Activated naive CD4-positive, alpha-beta T cell treated with anti-CD3 and anti-CD28 coated beads, Interleukin-2, amount 50 U/mL, for 24 hours (primary cell): ENCODE measurements around the gene RLBP1.
"Not testable (repeated sequence)": the region's sequence is repeated elsewhere in the genome, so short reads cannot be mapped to it uniquely, and the experiment has no call there.

Experiments
- H3K27ac Mint-ChIP-seq: one replicate; pipeline ENCODE4 v1.8.0; 2021; ENCODE audit warnings: mild to moderate bottlenecking, mixed read lengths
- H3K27me3 Mint-ChIP-seq: one replicate; pipeline ENCODE4 v1.8.0; 2021; ENCODE audit warnings: mixed read lengths
- H3K36me3 Mint-ChIP-seq: one replicate; pipeline ENCODE4 v1.8.0; 2021; ENCODE audit warnings: mixed read lengths
- H3K4me1 Mint-ChIP-seq: one replicate; pipeline ENCODE4 v1.8.0; 2021; ENCODE audit warnings: mixed read lengths
- H3K4me3 Mint-ChIP-seq: one replicate; pipeline ENCODE4 v1.8.0; 2021; ENCODE audit warnings: mild to moderate bottlenecking, mixed read lengths
- H3K9me3 Mint-ChIP-seq: one replicate; pipeline ENCODE4 v1.8.0; 2021; ENCODE audit warnings: mixed read lengths

RLBP1 gene

DNA sequence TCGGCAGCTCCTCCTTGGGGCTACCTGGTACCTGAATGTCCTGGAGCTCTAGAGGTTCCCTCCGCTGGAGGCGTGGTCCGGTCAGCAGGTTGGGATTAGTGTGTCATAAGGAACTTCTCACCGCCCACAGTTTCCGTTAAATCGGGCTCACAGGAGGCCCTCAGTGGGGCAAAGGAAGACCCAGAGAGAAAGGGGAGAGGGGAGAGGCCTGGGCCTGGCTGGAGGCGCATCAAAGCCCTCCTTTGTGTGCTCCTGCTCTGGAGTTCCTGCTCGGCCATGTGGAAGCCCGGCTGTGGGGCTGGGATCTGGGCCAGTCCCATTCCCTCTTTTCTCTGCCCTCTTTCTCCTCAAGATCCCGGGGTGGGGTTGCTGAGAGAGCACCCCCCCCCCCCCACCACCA is at the start of gene RLBP1:
Gene RLBP1, minus strand, starts transcription at position 37 of the 400 bp plus-strand sequence. CDS start 2,604 bp downstream, outside the sequence.
- Mint-ChIP-seq H3K9me3 (no peaks in the 10 kb centered on the region), H3K4me1 (no peaks in the 10 kb centered on the region), H3K4me3 (no peak within 1 kb of the TSS), H3K27me3 (no peaks in the 10 kb centered on the region), H3K27ac (no peak within 1 kb of the TSS), H3K36me3 (no peaks in the 10 kb centered on the region)

GRCh38 chr15:89250142-89250541 is 28.8 kb upstream of the RLBP1 start:
- not testable (repeated sequence) for H3K27me3 Mint-ChIP-seq, H3K27ac Mint-ChIP-seq, H3K4me3 Mint-ChIP-seq, H3K9me3 Mint-ChIP-seq
- Mint-ChIP-seq H3K4me1 (peaks cover 14% of the 10 kb centered on the region), H3K36me3 (peaks cover 23% of the 10 kb centered on the region)

DNA sequence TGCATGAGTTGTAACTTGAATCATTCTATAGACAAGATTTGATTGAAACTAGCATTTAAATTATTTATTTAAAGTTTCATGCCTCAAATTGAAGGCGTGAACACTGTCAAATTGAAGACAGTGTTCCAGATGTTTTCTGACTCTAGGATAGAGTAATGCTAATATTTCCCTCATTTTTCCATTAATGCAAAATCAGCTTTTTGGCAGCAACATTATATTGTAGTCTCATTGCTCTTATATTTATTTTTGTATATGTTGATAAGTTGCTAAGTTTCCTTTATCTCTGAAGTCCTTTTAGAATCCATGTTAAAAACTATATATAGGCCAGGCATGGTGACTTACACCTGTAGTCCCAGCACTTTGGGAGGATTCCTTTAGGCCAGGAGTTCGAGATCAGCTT is 27.2 kb upstream of the RLBP1 start:
- Mint-ChIP-seq H3K36me3 (peaks cover 17% of the 10 kb centered on the region), H3K27ac (no peak overlapping the region), H3K9me3 (no peaks in the 10 kb centered on the region), H3K27me3 (no peaks in the 10 kb centered on the region), H3K4me3 (no peak overlapping the region), H3K4me1 (peaks cover 28% of the 10 kb centered on the region)

DNA sequence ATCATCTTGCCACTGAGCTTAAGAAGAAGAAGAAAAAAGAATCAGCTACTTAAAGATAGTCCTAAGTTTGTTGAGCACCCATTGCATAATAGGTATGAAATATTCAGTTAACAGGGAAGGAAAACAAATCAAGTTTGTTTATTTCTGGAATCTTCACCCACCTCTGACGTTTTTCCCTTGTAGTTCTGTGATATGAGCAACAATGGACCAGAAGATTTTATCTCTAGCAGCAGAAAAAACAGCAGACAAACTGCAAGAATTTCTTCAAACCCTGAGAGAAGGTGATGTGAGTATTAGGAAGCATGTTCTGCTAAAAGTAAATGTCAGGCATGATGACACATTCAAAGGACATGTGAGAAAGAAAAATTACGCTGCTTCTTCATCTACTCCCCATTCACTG is 26.1 kb upstream of the RLBP1 start:
- no peak overlapping the region for H3K27ac Mint-ChIP-seq
- H3K9me3 Mint-ChIP-seq, result no peaks in the 10 kb centered on the region
- H3K27me3 Mint-ChIP-seq, result no peaks in the 10 kb centered on the region
- no peak overlapping the region for H3K4me3 Mint-ChIP-seq
- H3K36me3 Mint-ChIP-seq, result peaks cover 17% of the 10 kb centered on the region
- H3K4me1 Mint-ChIP-seq, result peaks cover 36% of the 10 kb centered on the region

DNA sequence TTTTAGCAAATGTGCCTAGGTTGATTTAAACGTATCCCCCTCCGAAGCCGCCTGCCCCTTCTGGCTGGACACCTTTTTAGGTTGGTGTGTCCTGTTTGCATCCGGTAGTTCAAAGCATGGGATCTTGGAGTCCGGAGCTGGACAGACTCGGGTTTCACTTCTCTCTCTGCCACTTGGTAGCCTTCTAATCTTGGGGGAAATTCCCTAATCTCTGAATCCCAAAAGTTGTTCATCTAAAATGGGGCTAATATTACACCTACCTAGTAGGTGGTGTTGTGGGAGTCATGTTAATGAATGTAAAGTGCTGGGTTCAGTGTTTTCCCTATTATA is 23.2 kb upstream of the RLBP1 start:
- Mint-ChIP-seq H3K9me3 (no peaks in the 10 kb centered on the region), H3K4me1 (peaks cover 36% of the 10 kb centered on the region), H3K4me3 (peak overlapping the region; percentile 97), H3K27me3 (no peaks in the 10 kb centered on the region), H3K36me3 (peaks cover 16% of the 10 kb centered on the region), H3K27ac (peak overlapping the region; percentile 92)

GRCh38 chr15:89243691-89244573 is 22.6 kb upstream of the RLBP1 start, which contains the start of gene FANCI:
FANCI (plus strand) TSS chr15:89243979; CDS start chr15:89247648, 3,669 bp downstream.
- Mint-ChIP-seq H3K9me3 (no peaks in the 10 kb centered on the region), H3K27ac (peak within 1 kb of the TSS; percentile 92), H3K4me1 (peaks cover 36% of the 10 kb centered on the region), H3K4me3 (peak within 1 kb of the TSS; percentile 97), H3K27me3 (no peaks in the 10 kb centered on the region), H3K36me3 (peaks cover 13% of the 10 kb centered on the region)

DNA sequence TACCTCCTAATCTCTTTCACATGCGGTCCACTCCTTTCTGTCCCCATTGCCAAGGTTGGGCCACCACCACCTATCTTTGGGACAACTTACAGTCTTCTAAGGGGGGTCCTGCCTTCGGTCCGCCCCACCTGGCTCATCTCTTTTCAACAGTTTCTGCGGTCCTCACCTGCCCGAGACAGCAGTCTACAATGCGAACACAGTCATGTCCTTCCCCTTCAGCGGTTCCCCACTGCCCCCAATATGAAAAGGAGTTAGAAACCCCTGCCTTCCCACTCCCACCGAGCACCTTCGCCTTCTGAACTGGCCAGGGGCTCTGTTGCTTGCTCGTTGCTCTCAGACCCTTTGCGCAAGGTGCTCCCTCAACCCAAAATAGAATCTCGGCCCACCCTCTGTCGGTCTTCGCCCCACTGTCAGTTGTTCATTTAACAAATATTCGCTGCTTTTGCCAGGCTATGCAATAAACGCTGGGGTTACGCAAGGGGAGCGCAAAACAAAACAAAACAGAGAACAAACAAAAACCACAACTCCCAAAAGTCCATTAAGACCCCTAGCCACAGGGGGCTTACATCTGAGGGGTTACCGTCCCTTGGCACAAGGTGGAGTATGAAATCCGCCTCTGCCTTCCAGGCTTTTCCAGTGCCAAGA is 21.8 kb upstream of the RLBP1 start:
- Mint-ChIP-seq H3K4me3 (peak overlapping the region; percentile 97), H3K27me3 (no peaks in the 10 kb centered on the region), H3K9me3 (no peaks in the 10 kb centered on the region), H3K36me3 (peaks cover 8% of the 10 kb centered on the region), H3K27ac (peak overlapping the region; percentile 92), H3K4me1 (peaks cover 36% of the 10 kb centered on the region)

DNA sequence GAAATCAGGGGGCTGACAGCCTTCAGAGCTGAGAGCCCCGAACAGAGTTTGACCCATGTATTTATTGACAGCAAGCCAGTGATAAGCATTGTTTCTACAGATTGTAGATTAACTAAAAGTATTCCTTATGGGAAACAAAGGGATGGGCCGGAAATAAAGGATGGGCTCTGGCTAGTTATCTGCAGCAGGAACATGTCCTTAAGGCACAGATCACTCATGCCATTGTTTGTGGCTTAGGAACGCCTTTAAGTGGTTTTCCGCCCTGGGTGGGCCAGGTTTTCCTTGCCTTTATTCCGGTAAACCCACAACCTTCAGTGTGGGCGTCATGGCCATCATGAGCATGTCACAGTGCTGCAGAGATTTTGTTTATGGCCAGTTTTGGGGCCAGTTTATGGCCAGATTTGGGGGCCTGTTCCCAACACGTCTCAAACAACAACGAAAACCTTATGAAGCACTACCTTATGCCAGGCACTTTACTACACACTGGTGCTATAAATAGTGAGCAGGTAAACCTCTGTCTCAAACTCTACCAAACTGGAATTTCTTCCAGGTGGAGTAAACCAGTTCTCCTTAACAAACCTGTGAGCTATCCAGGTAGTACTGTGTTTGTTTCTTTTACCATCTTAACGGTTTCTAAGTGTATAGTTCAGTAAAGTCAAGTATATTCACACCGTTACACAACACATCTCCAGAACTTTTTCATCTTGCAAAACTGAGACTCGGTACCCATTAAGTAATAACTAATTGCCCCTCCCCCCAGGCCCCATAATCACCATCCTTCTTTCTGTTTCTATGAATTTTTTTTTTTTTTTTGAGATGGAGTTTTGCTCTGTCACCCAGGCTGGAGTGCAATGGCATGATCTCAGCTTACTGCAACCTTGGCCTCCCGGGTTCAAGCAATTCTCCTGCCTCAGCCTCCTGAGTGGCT is 18.8 kb upstream of the RLBP1 start:
- not testable (repeated sequence) for H3K27me3 Mint-ChIP-seq, H3K9me3 Mint-ChIP-seq, H3K27ac Mint-ChIP-seq, H3K4me3 Mint-ChIP-seq, H3K36me3 Mint-ChIP-seq
- peaks cover 22% of the 10 kb centered on the region for H3K4me1 Mint-ChIP-seq

- Mint-ChIP-seq H3K27ac (no peak overlapping the region), H3K4me3 (no peak overlapping the region), H3K27me3 (peaks cover 6% of the 10 kb centered on the region), H3K4me1 (no peaks in the 10 kb centered on the region), H3K36me3 (no peaks in the 10 kb centered on the region), H3K9me3 (no peaks in the 10 kb centered on the region)
These were observed 10.5 kb upstream of the RLBP1 start for GRCh38 chr15:89231832-89232231.

DNA sequence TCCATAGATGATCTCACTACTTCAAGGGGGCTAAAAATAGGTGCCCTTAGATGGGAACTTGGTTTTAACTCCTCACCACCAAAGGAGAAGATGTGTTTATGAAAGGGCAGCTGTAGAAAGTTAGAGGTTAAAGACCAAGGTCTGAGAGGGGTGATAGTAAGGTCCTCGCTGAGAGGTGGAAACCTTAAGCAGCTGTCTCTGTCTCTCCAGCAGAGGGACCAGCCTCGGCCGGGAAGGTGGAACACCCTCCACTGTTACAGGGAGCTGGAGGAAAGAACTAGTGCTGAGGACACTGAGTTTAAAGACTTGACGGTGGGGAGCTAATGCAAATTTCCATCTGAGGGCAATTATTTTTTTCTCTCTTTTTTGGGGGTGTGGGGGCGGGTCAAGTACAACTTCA is 8.9 kb upstream of the RLBP1 start:
- Mint-ChIP-seq H3K4me3 (no peak overlapping the region), H3K9me3 (no peaks in the 10 kb centered on the region), H3K4me1 (no peaks in the 10 kb centered on the region), H3K36me3 (no peaks in the 10 kb centered on the region), H3K27ac (no peak overlapping the region), H3K27me3 (peaks cover 6% of the 10 kb centered on the region)

DNA sequence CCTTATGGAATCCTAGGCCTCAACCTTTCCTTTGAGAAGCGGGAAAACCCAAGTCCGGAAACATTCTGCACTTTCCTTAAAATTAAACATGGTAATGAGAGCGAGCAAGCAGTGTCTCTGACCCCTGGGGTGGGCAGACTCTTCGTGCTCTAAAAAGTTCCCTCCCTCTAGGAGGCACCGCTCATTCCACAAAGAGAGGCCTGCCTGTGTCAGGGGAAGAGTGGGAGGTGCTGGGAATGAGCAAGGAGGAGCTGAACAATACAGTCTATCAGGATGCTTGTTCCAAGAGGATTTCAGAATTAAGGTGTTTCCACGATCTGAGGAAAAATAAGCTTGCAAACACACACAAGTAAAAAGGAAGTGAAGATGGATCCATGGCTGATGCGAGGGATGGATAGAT is 6.0 kb upstream of the RLBP1 start:
- Mint-ChIP-seq H3K4me1 (no peaks in the 10 kb centered on the region), H3K27me3 (peaks cover 5% of the 10 kb centered on the region), H3K36me3 (no peaks in the 10 kb centered on the region), H3K27ac (no peak overlapping the region), H3K9me3 (no peaks in the 10 kb centered on the region), H3K4me3 (no peak overlapping the region)

GRCh38 chr15:89226359-89227221 is 5.2 kb upstream of the RLBP1 start:
- Mint-ChIP-seq H3K27me3 (peaks cover 2% of the 10 kb centered on the region), H3K27ac (no peak overlapping the region), H3K36me3 (no peaks in the 10 kb centered on the region), H3K4me3 (no peak overlapping the region), H3K4me1 (no peaks in the 10 kb centered on the region), H3K9me3 (no peaks in the 10 kb centered on the region)

DNA sequence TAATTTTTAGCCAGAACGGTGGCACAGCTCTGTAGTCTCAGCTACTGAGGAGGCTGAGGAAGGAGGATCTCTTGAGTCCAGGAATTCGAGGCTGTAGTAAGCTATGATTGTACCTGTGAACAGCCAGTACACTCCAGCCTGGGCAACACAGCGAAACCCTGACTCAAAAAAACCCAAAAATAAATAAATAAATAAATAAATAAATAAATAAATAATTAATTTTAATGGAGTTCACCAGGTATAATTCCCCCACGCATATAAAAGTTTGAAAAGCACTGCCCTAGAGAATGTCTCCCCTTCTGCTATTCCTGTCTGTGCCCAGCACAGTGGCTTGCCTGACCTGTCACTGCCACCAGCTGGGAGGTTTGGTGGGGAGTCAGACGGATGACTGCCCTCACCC is 4.2 kb upstream of the RLBP1 start:
- no peaks in the 10 kb centered on the region for H3K4me1 Mint-ChIP-seq
- no peak overlapping the region for H3K4me3 Mint-ChIP-seq
- no peak overlapping the region for H3K27ac Mint-ChIP-seq
- peaks cover 2% of the 10 kb centered on the region for H3K27me3 Mint-ChIP-seq
- no peaks in the 10 kb centered on the region for H3K9me3 Mint-ChIP-seq
- H3K36me3 Mint-ChIP-seq, result no peaks in the 10 kb centered on the region

- Mint-ChIP-seq H3K36me3 (no peaks in the 10 kb centered on the region), H3K9me3 (no peaks in the 10 kb centered on the region), H3K4me3 (no peak overlapping the region), H3K27ac (no peak overlapping the region), H3K4me1 (no peaks in the 10 kb centered on the region), H3K27me3 (no peaks in the 10 kb centered on the region)
These were observed 2.8 kb downstream of the RLBP1 start for GRCh38 chr15:89218531-89218930.
